ENCODE measurements around the gene PACRG. TPM values are rescaled to one million over a fixed set of nuclear protein-coding genes. Genes with fewer than 3 reads are reported as not detected.

The PACRG gene
- polyA plus RNA-seq, 2 of the 4 experiments (the other 2 are of a cell fraction): 0.14 to 0.30 TPM

DNA sequence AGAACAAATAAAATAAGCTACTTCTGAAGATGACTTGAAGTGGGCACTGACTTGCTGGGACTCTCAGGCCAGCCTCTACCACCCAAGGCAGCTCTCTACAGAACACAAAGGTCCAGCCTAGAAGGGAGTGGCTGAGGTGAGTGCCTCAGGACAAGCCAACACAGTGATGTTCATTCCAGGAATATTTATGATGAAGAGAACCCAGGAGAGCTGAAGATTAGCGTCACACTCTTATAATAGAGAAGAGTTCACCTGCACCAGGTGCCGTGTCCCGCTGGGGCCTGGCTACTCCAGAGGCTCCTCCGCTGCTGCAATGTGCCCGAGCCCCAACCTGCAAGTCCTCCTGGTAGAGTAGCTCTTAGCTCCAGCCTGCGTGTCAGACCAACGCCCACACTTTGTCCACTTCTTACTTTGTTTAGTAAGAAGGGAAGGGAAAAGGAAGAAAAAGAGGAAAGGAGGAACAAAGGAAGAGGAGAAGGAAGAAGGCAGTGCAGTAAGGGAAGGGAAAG, 504.3 kb downstream of the PACRG start (continued):
- TF ChIP-seq, protein P1, sequence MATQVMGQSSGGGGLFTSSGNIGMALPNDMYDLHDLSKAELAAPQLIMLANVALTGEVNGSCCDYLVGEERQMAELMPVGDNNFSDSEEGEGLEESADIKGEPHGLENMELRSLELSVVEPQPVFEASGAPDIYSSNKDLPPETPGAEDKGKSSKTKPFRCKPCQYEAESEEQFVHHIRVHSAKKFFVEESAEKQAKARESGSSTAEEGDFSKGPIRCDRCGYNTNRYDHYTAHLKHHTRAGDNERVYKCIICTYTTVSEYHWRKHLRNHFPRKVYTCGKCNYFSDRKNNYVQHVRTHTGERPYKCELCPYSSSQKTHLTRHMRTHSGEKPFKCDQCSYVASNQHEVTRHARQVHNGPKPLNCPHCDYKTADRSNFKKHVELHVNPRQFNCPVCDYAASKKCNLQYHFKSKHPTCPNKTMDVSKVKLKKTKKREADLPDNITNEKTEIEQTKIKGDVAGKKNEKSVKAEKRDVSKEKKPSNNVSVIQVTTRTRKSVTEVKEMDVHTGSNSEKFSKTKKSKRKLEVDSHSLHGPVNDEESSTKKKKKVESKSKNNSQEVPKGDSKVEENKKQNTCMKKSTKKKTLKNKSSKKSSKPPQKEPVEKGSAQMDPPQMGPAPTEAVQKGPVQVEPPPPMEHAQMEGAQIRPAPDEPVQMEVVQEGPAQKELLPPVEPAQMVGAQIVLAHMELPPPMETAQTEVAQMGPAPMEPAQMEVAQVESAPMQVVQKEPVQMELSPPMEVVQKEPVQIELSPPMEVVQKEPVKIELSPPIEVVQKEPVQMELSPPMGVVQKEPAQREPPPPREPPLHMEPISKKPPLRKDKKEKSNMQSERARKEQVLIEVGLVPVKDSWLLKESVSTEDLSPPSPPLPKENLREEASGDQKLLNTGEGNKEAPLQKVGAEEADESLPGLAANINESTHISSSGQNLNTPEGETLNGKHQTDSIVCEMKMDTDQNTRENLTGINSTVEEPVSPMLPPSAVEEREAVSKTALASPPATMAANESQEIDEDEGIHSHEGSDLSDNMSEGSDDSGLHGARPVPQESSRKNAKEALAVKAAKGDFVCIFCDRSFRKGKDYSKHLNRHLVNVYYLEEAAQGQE (IDR thresholded peaks at IDR 0.05): no peak
- TF ChIP-seq MYC (IDR thresholded peaks at IDR 0.05; ENCODE audit: borderline replicate concordance, low read length): no peak

DNA sequence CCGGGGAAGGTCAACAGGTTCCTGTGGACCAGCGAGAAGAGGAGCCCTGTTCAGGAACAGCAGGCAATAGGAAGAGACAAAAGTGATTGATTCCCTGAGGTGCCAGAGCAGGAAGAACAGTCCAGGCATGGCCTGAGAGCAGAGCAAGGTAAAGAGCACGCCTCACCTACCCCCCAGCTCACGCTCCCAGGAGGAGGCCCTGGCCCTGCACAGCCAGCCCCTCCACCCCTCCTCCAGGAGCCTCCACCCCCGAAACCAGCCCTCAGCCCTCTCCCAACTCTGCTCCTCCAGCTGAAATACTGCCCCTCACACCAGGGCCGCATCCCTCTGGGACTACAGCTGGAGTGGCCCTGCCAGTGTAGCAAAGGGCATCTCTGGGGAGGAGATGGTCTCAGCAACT, 504.9 kb downstream of the PACRG start:
- H3K9me3 ChIP-seq: no peaks in the 10 kb centered on the region
- 78% methylated on average over 6 of the region's 6 CpGs for WGBS (ENCODE audit: missing lambda C conversion rate)
- DNase-seq (ENCODE audit: low read depth in 1 of 2, low spot score in 1 of 2) (no peak), ATAC-seq (no peak), FAIRE-seq (no peak)
- CTCF ChIA-PET: interaction anchor here (0.9 kb wide), 1 partner anchor 8 kb away, joined by 3 read pairs; no protein-coding TSS in a partner anchor
- H3K4me2 ChIP-seq: no peak overlapping the region
- TF ChIP-seq RARB (CRISPR knock-in tag; IDR thresholded peaks at IDR 0.05): no peak
- TF ChIP-seq, protein P2, sequence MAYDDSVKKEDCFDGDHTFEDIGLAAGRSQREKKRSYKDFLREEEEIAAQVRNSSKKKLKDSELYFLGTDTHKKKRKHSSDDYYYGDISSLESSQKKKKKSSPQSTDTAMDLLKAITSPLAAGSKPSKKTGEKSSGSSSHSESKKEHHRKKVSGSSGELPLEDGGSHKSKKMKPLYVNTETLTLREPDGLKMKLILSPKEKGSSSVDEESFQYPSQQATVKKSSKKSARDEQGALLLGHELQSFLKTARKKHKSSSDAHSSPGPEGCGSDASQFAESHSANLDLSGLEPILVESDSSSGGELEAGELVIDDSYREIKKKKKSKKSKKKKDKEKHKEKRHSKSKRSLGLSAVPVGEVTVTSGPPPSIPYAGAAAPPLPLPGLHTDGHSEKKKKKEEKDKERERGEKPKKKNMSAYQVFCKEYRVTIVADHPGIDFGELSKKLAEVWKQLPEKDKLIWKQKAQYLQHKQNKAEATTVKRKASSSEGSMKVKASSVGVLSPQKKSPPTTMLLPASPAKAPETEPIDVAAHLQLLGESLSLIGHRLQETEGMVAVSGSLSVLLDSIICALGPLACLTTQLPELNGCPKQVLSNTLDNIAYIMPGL (CRISPR knock-in tag; IDR thresholded peaks at IDR 0.05; ENCODE audit: borderline replicate concordance): no peak
- TF ChIP-seq, protein P3, sequence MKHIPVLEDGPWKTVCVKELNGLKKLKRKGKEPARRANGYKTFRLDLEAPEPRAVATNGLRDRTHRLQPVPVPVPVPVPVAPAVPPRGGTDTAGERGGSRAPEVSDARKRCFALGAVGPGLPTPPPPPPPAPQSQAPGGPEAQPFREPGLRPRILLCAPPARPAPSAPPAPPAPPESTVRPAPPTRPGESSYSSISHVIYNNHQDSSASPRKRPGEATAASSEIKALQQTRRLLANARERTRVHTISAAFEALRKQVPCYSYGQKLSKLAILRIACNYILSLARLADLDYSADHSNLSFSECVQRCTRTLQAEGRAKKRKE (CRISPR knock-in tag; IDR thresholded peaks at IDR 0.05; ENCODE audit: low read depth): no peak
- TF ChIP-seq, protein P4, sequence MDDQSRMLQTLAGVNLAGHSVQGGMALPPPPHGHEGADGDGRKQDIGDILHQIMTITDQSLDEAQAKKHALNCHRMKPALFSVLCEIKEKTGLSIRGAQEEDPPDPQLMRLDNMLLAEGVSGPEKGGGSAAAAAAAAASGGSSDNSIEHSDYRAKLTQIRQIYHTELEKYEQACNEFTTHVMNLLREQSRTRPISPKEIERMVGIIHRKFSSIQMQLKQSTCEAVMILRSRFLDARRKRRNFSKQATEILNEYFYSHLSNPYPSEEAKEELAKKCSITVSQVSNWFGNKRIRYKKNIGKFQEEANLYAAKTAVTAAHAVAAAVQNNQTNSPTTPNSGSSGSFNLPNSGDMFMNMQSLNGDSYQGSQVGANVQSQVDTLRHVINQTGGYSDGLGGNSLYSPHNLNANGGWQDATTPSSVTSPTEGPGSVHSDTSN (IDR thresholded peaks at IDR 0.05): no peak
- POLR2A ChIA-PET: no interaction called here
- no peaks in the 10 kb centered on the region for H3K4me1 ChIP-seq
- H3K4me3 ChIP-seq: no peak overlapping the region
- H3K27ac ChIP-seq: no peak overlapping the region

DNA sequence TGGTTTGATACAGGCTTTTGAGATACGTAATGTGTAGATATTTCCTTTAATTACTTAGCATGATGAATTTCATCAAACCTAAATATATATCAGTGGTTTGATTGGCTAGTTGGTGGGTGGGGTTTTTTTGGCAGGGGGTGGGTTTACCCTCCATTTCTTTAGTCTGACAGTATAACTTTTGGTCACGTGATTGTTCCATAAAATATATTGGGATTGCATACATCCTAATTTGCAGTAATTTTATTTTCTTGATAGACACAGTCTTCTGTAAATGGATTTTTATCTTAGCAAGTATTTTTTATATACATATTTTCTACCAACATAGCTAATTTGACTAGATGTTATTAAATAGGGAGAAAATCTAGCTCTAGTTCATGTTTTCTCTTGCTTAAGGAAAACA, 509.3 kb downstream of the PACRG start:
- DNase-seq (ENCODE audit: low read depth in 1 of 2, low spot score in 1 of 2): no peak
- Histone ChIP-seq H3K4me2 (no peak overlapping the region), H3K4me1 (no peaks in the 10 kb centered on the region), H3K27ac (no peak overlapping the region), H3K9me3 (no peaks in the 10 kb centered on the region), H3K4me3 (no peak overlapping the region)
- ChIA-PET POLR2A (no interaction called here), CTCF (no interaction called here)
- ATAC-seq: no peak
- no peak for FAIRE-seq
- no peak for TF ChIP-seq RCOR1 (IDR thresholded peaks at IDR 0.05; ENCODE audit: low read depth, low read length)
- TF ChIP-seq MAFK (IDR thresholded peaks at IDR 0.05; ENCODE audit: partially characterized antibody): no peak
- TF ChIP-seq ZC3H11A (IDR thresholded peaks at IDR 0.05): no peak
- TF ChIP-seq CBX8 (IDR thresholded peaks at IDR 0.05): no peak
- TF ChIP-seq JUN (IDR thresholded peaks at IDR 0.05): no peak
- TF ChIP-seq, protein P4 (IDR thresholded peaks at IDR 0.05): no peak
- TF ChIP-seq RARB (CRISPR knock-in tag; IDR thresholded peaks at IDR 0.05): no peak
- TF ChIP-seq CBX2 (IDR thresholded peaks at IDR 0.05; ENCODE audit: borderline replicate concordance, low read depth): no peak
- no peak for TF ChIP-seq NFE2L2 (conservative IDR thresholded peaks at IDR 0.05; ENCODE audit: low read length)
- TF ChIP-seq, protein P5, sequence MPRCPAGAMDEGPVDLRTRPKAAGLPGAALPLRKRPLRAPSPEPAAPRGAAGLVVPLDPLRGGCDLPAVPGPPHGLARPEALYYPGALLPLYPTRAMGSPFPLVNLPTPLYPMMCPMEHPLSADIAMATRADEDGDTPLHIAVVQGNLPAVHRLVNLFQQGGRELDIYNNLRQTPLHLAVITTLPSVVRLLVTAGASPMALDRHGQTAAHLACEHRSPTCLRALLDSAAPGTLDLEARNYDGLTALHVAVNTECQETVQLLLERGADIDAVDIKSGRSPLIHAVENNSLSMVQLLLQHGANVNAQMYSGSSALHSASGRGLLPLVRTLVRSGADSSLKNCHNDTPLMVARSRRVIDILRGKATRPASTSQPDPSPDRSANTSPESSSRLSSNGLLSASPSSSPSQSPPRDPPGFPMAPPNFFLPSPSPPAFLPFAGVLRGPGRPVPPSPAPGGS (IDR thresholded peaks at IDR 0.05): no peak
- TF ChIP-seq, protein P6, sequence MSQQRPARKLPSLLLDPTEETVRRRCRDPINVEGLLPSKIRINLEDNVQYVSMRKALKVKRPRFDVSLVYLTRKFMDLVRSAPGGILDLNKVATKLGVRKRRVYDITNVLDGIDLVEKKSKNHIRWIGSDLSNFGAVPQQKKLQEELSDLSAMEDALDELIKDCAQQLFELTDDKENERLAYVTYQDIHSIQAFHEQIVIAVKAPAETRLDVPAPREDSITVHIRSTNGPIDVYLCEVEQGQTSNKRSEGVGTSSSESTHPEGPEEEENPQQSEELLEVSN (IDR thresholded peaks at IDR 0.05; ENCODE audit: borderline replicate concordance, low read depth): no peak
- TF ChIP-seq EP300 (IDR thresholded peaks at IDR 0.05): no peak
- WGBS (ENCODE audit: missing lambda C conversion rate): 93% methylated on average over 2 of the region's 2 CpGs
